Activated CD4-positive, alpha-beta T cell treated with anti-CD3 and anti-CD28 coated beads, Interleukin-2, amount 50 U/mL, for 1 hour (primary cell): Measurements from ENCODE around the gene RBMS3.

Experiments
- DNase-seq: peaks from one replicate; pipeline ENCODE4 v3.0.0-alpha.2; 2020

The RBMS3 gene

DNA sequence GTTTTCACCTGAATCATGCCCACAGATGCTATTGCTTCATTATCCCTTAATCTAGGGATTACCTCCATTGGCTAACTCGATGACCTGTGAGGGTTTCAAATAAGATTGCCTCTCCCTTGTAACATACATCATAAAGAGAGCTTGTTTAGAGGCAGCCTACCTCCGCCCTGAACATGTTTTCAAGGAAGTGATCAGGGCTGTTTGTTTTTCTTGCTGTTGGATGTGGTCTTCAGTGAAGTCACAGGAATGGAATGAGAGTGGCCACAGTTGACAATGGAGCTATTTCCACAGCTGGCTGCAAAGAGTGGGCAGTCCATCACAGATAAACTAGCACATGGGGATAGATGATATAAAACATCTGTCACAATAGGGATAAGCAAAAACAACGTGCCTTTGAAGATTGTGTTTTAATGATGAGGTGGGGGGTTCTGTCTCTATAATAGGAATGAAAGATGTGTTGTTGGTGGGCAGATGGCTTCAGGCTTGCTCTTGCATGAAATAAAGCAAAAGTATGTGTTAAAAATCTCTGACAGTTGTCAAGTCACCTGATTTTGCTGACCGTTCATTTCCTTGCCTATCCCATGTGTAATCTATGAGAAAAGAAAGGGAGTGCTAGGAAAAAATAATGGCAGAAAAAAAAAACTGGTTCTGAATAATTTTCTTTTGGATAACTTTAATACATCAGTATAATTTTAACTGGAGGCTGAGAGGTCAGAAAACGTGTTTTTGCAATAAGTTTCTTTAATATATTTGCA lies 642.3 kb downstream of the RBMS3 start:
- DNase-seq: no peak

DNA sequence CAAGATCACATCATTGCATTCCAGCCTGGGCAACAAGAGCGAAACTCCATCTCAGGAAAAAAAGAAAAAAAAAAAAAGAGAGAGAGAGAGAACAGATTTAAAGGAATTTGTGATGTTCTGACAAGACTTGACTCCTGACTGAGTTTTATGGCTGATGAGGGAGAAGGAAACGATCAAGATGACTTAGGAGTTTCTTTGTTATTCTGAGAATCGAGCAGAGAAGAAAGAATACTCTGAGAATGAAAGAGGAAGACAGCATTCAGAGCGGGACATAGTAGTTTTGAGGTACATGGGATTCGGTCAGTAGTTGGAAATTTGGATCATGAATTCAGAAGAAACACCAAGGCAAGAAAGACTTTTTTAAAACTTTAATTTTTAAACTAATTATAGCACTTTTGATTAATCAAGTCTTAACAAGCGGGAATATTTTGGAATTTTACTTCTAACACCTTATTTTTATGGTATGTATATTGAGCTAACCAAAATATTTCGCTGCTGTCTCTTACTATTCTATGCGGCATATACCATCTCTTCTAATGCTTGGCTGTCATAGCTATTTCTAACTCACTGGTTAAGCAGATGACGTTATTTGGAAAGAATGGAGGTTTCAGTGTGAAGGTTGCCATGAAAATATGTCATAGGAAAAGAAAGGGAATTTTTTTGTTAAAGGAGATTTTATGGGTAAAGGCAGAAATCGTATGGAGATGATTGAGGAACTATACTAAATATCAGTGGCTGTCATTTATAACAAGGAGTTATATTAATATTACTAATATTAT lies 644.1 kb downstream of the RBMS3 start:
- DNase-seq: no peak

DNA sequence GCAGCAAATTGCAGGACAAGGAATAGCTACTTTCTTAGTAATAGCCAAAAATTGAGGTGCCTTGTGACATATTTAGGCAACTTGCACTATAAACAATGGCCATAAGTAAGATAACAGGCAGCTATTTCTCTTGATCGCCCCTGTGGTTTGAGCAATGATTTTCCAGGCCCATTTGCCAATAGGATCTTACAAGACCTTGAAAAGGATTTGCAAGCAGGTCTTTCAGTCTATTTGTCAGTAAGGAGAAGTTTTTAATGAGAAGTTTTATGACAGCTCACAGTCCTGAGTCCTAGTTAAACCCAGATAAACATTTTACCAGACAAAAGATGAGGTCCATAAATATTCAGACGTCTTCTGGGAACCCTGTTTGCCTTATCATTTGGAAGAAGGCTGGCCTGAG lies 645.5 kb downstream of the RBMS3 start:
- no peak for DNase-seq

DNA sequence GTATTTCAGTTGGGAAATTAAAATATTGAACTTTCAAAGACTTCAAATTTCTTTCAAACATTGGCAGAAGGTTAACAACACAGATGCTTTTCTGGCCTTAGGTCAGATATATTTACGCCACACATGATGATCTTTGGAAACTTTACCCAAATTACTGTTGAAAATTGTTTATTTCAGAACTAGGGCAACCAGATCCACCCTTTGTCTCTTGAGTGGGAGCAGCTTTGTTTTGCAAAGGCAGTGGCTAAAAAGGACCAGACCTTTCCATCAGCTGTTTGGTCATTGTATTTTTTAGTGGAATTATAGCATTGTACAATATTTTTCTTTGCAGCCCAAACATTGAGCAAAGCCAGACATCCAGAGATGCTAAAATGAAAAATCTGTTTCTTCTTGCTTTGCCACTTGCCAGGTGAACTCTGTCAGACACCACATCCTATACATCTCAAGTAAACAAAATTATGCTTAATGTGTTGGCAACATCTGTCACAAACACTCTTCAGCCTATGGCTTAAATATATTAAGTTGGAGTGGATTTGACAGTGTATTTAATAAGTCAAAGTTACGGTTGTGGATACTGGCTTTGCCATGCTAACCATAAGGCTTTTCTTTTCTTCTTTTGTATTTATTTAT lies 651.9 kb downstream of the RBMS3 start:
- no peak for DNase-seq

DNA sequence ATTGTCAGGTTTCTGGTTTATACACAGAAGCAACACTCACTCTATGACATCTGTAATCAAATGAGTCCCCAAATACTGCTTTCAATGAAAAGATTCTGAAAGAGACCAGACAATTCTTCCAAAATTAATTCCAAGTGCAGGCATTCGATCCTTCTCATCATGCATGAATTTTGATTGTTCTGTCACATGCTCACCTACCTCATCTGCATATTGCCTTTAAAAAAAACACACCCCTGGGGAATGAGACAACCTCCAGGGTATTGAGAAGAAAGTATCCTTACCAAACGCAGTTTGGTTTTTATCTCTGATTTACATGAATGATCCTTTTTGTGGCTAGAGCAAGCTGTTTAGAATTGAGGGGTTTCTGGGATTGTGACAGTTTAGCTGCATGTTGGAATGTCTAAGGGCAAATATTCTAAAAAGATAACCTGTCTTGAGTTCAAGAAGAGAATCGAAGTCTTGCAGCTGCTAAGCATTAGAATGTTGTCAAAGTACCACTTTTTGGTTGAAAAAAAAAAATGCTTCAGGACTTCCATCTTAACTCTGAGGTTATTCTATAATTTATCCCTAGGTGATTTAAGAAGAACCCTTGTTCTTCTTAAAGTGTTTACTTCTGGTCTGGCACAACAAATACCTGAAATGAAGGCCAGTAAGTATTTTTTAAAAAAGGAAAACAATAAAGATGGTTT lies 653.1 kb downstream of the RBMS3 start:
- no peak for DNase-seq

DNA sequence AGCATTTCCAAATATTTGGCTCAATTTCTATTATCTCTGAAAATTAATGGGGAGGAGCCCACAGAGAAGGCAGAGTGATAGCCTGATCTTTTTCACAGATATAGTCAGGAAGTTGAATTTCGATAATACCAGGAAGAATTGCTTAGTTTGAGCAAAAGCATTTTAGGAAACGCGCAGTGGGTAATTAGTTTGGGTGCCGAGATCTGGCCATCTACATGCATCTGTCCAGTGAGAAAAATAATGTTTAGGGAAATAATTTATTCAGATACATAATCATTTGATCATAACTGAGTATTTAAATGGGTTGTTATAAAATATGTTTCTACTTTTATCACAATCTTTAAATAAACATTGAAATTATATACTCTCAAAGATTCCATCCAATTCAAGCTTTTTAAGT lies 653.9 kb downstream of the RBMS3 start:
- no peak for DNase-seq

DNA sequence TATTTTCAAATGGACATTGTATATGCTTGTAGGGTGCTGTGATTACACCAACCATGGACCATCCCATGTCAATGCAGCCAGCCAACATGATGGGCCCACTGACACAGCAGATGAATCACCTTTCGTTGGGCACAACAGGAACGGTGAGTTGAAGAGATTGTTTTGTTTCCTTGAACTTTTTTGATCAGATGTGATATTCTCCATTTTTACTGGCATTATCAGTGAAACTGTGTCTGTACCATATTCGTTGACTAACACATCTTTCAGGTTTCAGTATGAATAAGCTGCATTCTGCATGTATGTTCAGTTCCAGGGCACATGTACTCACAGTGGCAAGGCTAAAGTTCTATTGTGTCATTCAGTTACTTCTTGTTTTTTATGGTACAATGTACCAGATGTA lies 655.2 kb downstream of the RBMS3 start:
- no peak for DNase-seq

DNA sequence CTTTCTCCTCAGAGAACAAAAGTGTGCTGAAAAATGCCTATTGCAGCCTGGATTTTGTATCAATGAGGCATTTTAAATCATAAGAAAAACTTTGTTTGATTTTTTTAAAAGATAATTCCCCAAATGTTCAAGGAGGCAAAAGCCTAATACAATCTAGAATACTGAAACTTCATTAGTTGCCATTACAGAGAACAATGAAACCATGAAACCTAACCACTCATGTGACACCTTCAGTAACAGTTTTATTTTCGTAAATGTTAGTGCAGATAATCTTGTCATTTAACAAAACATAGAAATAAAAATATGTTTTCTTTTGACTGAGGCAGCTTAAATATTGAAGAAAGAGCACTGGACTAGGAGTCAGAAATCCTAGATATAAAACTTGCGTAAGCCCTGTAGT lies 655.9 kb downstream of the RBMS3 start:
- no peak for DNase-seq

DNA sequence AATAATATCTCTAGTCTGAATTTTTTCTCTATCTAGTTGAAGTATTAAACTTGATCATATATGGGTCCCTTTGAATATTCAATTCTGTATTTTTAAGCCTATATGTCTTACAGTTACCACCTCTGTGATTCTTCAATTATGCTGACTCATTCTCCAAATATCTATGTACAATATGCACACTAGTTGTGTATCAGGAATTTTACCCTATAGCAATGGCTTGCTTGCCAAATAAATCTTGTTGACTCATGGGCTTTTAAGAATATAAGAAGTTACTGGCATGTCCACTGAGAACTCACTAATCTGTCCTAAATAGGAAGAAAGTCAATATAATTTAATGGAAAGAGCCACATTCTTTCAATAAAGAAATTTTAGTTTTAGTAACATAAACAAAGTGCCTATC lies 656.3 kb downstream of the RBMS3 start:
- DNase-seq: no peak

DNA sequence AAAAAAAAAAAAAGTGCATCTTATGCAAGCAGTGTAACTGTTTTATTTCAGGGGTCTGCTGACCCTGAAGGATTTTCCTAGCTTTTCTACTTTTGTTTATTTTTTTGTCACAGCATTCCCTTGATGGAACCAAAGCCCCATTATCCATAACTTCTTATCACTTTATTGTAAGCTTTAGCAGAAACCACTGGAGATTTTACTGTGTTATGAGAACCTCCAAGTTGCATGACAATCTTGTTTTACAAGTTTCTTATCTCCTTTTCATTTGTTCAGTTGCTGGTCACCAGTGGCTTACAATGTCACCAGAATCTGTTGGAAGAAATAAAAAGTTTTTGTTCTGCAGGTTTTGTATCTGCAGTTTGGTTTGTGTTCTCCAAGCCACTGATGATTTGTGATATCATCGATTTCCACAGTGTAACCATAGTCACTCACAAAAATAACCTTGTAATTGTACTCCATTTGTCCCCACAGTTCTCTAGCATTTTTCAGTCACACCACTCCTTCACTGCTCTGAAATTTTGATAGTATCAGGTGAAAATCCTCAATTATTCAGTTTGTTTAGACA lies 660.0 kb downstream of the RBMS3 start:
- no peak for DNase-seq

DNA sequence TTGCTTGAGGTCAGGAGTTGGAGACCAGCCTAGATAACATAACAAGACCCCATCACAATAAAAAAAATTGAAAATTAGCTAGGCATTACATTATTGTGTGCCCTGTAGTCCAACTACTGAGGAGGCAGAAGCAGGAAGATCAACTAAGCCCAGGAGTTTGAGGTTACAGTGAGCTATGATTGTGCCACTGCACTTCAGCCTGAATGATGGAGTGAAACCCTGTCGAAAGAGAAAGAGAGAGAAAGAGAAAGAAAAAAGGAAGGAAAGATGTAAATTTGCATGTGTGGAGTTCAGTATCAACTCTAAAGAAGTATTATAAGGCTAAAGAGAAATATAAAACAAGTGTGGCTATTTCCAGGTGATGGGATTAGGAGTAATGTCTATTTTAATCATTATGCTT lies 661.4 kb downstream of the RBMS3 start:
- no peak for DNase-seq

DNA sequence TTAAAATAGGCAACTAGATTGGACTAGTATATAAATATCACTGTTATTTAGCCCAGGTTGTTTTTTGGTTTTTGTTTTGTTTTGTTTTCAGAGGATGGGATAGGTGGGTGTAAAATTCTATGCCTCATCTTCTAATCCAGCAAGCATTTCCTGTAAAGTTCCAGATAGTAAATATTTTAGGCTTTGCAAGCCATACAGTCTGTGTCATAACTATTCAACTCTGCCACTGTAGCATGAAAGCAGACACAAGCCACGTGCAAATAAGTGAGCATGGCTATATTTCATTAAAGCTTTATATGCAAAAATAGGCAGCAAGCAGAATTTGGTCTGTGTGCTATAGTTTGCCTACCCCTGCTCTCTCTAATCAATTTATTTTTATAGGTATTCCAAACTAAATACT lies 668.3 kb downstream of the RBMS3 start:
- no peak for DNase-seq

DNA sequence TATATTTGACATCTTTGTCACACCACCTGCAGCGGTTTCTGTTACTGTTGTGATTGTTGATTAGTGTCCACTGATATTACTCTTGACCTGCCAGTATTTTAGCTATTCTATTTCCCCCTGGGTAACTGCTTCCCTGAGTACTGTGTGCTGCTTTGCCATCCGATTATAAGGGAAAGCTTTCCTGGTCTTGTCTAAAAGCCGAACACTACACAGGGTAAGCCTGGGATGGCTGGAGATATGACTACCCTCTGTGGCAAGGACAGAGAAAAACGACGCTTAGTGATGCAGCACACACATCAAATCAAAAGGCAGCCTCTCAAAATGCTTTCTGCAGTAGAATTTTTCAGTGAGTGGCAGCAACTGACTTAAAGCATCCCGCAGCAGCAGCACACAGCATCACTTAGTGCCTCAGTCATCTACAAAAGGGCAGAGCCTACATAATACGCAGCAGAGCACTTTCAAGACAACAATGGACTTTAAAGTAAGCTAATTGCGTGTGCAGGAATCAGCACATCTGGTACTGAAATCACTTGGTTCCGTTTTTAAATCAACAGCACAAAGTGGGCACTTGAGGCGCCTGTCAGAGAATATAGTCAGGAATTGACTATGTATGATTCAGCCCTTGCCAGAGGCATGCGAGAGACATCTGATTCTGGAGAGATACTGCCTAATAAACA lies 669.2 kb downstream of the RBMS3 start:
- no peak for DNase-seq

DNA sequence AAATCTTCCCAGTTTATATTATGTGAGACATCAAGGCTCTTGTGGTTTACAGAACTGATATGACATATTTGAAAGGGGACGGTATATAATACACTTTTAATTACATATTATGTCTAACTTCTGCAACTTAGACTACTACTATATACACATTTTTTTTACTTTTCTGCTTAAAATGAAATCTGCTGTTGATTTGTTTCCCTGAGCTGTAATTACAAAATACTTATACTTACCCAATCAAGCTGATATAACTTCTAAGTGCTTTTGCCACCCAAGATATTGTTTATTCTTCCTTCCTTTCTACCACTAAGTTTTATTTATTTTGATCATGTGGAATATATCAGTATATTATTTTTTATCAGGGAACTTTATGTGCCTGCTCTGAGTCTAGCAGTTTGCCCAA lies 671.6 kb downstream of the RBMS3 start:
- no peak for DNase-seq

DNA sequence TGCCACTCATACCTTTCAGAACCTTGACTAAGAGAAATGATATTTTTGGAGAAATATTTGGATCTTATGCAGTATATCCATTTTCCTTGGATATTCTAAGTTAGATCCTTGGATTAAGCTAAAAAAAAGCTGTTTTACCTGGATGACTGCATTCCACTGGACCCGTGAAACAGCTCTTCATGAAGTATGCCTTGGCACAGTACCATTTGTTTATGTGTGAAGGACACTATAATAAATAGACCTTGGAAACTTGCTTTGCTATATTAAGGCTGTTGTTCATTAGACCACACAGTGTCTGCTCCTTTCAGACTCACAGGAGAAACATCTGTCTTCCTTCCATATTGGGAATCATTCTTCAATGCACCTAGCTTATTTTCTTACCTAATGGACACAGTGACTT lies 674.5 kb downstream of the RBMS3 start:
- DNase-seq: no peak

DNA sequence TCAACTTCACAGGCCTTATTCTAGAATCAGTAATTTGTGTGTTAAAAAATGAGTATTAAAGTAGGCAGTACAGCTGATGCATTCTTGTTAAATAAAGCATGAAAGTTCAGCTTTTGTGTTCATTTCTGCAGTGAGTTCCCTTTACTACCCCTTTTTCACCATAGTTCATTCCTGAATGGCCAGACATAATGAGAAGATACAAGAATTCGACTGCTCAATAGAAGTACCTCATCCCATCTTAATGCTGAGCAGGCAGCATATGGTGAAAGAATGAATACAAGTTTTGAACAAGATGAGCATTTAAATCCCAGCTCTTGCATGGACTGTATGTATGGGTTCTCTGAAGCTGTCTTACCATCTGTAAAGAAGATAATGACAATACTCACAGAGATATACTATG lies 677.9 kb downstream of the RBMS3 start:
- no peak for DNase-seq

DNA sequence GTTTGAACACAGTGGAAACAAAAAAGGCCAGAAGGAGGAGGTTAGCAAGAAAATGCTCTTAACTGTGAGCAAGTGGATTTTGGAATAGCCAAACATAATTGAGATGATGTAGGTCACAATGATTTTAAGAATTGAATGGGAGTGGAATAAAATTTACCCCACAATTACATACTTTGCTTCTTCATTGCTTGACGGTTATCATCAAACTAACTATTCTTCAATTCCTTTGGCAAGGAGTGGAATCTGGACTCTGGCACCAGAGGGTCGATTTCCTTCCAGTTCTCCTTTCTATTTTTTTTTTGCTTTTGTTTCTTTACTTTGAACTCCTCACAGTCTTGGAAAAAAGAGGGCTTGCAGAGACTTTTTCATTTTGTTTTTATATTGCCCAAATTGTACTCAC lies 691.0 kb downstream of the RBMS3 start:
- no peak for DNase-seq

DNA sequence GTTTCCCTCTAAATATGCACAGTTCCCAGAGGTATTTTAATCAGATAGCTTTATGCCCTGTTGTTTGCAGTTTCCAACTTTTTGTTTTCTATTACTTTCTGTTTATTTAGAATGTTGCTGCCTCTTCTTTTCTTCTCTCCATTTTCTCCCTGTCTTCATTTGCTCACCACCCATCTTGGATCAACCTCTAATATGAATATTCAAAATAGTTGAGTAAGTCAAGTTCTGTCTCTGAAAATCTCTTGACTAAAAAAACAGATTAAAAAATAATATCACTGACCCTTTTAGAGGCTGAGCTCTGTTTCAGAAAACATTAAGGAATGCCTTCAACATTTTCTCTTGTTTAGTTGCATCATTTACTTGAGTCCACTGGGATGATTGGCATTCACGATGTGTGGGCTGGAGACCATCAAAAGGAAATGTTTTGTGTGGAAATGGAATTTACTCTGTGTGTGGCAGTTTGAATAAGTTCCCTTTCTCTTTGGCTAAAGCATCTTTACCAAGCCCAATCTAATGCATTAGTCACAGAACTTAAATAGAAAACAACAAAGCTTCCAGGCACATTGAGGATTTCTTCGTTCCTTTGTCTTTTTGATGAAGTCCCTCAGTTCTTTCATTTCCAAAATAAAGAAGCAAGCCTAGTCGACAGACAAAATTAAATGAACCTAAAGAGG lies 691.6 kb downstream of the RBMS3 start:
- no peak for DNase-seq

DNA sequence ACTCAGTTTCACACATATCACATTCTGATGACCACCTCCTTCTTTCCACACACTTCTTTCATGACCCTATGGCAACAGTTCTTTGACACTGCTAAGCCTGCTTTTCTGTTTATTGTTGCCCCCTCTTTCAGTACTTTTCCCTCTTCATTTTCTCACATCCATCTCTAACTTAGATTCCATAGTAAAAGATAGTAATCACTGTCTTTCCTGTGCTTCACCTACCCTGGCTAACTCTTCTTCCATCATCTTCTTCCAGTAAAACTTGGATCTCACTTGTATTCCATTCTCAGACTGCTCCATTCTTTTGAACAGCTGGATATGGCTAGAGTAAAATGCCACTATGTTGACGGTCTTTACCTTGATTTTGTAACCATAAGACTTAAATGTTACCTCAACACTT lies 692.9 kb downstream of the RBMS3 start:
- DNase-seq: no peak

DNA sequence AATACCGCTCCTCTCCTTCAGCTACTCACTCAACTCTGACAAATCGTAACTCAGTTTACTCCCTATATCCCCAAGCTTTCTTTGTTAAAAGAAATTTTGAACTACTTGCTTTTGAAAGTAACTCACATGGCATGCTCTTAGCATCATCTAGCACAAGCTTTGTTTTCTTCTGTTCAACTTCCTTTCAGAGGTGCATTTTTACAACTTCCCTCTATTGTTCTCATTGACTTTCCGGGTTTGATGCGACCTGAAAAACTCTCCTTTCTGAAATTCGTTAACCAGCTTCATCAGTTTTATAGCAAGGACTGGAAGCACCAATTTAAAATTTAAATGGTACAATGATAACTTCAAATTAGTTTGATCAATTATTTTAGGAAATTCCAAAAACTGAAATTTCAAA lies 696.0 kb downstream of the RBMS3 start:
- DNase-seq: no peak

DNA sequence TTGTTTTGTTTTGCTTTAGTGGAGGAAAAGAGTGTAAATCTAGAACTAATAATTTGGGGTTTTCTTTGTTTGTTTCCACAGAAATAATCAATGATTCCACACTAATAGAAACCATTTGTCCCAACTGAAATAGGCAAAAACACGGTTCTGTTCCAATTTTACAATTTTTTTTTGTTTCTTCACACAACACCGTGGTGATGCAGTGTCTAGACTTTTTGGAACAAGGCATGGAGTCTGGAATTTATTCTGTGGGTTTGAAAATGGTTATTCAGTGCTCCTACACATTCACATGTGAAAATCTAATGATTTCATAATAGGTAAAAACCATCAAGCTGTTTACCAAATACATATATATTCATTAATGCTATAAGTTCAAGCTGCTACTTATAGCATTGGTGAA lies 696.5 kb downstream of the RBMS3 start:
- DNase-seq: no peak

DNA sequence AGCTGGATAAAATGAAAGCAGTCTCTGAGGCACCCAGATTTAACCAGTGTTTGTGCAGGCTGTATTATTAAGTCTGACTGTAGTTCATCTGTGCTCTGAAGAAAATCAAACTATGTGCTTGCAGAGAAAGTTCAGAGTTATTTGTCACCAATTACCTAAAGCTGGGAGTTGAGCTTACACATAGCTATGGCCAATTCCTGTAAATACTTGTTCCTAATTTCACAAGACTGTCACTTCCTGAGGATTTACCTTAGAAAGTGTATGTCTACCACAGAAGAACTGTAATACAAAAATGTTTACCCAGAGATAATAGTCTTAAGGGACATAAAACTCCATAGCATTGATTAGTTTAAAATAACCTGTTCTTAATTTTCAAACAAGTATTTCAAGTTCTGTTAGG lies 697.2 kb downstream of the RBMS3 start:
- no peak for DNase-seq
